HG03025 (cell line): Measurements from ENCODE around the gene RARB.

Source experiments
- ATAC-seq: cut with Tn5 transposase; IDR thresholded peaks from one replicate; pipeline ENCODE4 v1.9.1; 2021; ENCODE audit warnings: mild to moderate bottlenecking, moderate library complexity; ENCODE audit not compliant: unreplicated experiment, low FRiP score

Gene RARB

DNA sequence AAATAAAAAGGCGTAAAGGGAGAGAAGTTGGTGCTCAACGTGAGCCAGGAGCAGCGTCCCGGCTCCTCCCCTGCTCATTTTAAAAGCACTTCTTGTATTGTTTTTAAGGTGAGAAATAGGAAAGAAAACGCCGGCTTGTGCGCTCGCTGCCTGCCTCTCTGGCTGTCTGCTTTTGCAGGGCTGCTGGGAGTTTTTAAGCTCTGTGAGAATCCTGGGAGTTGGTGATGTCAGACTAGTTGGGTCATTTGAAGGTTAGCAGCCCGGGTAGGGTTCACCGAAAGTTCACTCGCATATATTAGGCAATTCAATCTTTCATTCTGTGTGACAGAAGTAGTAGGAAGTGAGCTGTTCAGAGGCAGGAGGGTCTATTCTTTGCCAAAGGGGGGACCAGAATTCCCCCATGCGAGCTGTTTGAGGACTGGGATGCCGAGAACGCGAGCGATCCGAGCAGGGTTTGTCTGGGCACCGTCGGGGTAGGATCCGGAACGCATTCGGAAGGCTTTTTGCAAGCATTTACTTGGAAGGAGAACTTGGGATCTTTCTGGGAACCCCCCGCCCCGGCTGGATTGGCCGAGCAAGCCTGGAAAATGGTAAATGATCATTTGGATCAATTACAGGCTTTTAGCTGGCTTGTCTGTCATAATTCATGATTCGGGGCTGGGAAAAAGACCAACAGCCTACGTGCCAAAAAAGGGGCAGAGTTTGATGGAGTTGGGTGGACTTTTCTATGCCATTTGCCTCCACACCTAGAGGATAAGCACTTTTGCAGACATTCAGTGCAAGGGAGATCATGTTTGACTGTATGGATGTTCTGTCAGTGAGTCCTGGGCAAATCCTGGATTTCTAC is at the start of gene RARB:
Gene RARB, plus strand, starts transcription at position 322 of the 847 bp plus-strand sequence. Its CDS starts 469 bp downstream, at position 791.
- ATAC-seq: no peak

DNA sequence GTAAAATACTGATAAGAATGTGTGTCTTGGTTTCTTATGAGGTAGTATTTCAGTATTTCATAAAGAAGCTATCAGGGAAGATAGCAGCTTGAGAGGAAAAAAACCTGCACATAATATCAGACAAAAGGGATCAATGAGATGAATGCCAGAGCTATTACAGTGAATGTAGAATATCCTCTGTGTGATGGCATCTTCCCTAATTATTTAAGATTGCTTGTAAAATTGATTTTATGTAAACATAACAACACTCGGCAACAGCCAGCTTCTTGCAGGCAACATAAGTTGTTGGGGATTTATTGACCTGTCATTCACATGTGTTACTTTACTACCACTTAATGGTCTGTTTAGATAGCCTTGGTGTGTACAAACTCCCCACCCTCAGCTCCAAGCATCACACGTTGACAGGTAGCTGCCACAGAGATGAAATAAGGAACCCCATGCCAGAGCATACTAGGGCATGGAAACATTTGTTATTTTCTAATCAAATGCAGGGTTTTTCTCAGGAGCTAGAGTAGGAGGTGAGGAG is 49.2 kb upstream of the RARB start:
- no peak for ATAC-seq

DNA sequence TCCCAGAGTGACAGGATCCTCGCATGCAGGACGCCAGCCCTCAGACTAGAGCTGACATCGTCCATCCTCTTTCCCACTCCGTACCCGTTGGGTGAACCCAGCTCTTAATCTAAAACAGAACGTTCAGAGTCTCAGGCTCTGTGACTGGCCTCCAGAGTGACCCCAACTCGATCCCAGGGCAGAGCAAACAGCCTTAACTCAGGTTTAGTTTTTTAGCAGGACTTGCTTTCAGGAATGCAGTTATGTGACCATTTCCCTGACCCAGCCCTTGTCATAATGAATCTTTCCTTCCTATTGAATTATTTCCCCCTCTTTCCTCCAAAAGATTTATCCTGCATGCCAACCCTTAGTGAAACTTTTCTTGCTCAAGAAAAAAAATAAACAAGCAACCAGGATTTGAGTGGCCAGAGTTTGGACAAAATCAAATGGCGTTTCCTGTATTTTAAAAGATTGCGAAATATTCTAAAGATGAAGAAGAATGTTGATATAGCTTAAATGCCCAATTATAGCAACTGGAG is 47.8 kb upstream of the RARB start:
- no peak for ATAC-seq

DNA sequence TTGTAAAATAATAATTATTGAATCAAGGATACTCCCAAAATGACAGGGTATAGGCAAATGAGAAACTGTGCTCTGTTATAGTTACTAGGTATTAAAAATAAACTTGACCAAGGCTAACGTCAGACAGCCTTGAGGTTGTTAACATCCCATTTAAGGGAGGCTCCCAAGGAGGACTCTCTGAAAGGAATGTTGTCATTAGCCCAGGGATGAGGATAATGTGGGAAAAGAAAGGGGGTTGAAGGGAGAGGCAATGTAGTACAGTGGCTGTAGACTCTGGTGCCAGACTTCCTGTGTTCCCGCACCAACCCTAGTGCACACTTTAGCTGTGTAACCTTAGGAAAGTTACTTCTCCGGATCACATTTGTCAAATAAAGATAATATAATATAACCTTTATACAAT is 47.0 kb upstream of the RARB start:
- no peak for ATAC-seq

DNA sequence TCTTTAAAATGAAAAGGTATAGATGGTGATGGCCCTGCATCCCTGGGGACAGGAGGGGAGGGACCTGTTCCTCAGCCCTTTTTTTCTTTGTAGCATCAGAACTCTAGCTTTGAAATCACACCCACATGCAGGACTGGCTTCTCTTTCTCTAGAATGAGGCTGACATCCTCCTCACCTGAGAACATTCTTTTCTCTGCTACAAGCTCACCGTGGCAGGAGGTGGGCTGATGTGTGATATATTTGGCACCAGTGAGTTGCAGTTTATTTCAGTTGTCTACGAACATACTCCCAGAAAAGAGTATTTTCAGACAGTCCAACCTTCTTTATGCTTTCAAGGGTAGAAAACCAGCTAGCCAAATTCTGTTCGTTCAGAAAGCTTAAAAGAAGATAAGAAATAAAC is 43.6 kb upstream of the RARB start:
- ATAC-seq: no peak

DNA sequence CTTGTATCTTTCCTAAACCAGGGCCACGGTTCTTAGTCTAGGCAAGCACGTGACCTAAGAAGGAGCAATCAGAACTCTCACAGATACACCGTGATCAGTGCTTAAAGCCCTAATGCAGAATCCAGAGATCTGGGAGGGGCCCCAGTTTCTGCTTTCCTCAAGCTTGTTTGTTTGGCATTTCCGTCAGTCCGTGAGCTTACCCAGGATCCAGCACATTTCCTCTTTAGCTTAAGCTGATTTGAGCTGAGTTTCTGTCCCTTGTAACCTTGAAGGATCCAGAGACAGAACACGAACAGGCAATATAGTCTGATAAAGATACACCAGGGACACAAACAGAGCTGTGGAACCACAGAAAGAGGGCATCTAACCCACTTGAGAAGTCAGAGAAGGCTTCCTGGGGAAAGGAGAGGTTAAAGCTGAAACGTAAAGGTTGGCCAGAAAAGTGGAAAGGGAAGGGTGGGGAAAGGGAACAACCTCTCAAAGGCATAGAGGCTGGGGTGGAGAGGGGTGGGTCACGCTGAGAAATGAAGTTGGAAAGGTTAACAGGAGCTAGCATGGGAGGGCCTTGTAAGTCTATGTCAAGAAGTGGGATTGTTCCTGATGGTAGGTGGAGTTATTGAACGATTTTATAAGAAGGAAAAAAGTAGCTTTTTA is 42.1 kb upstream of the RARB start:
- ATAC-seq: no peak

DNA sequence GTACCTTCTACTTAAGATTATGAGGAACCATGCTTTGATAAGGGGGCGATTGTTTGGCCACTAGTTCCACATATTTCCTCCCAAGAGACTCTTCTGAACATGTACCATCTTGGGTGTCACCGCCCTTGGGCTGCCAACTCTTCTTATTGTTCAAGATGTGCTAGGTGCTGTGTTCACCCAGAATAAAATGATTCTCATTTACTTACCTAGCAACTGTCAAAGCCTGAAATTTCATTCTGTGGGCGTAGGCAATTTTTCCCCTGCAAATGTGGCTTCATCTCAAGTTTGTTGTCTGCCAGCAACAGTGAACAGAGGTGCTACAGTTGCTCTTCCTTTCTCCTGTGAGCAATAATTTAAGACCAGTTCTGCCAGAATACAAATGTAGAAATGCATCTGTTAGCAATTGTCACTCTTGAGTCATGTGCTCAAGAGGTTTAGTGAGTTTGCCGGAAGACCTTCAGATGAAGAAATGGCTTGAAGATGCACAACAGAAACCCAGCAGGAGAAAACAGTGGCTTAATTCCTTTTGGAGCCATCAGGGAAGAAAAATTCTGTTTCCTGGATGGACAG is 41.3 kb upstream of the RARB start:
- ATAC-seq: no peak

DNA sequence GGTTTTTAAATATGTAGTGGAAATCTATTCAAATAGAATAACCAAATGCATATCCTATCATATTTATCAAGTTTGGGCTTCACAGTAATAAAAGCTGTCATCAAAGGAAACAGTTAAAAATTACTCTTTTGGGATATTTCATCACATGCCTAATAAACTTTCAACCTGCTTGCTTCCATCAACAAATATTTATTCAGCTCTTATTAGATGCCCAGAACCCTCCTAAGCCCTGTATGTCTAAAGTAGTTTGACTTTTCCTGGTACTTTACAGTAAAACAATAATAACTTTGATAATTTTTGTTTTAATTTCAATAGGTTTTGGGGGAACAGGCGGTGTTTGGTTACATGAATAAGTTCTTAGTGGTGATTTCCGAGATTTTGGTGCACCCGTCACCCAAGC is 37.5 kb upstream of the RARB start:
- ATAC-seq: no peak

DNA sequence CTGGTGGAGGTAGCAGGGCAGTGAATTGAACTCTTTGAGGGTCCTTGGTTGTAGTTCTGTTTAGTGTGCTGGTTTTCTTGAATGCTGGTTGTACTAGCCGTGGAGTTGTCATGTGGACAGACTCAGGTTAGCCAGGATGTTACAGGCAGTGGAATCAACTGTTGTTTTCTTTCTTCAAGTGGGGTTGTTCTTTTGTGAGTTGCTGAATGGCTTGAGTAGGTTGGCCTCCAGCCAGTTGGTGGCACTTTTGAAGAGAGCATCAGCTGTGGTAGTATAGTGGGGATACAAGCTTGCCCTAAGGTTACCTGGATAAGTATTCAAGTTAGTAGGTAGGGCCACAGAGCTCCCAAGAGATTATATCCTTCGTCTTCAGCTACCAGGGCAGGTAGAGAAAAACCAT is 31.8 kb upstream of the RARB start:
- no peak for ATAC-seq

DNA sequence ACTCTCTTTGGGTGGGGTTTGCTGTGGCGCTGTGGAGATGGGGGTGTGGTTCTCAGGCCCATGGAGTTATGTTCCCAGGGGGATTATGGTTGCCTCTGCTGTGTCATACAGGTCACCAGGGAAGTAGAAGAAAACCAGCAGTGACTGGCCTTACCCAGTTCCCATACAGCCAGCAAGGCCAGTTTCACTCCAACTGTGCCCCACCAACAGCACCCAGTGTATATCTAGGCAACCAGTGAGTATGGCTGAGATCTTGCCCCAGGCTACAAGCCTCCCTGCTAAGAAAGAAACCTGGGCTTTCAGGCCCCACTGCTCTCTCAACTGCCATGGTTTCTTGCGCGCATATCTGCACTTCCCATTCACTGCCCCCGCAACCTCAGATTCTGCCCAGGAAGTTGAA is 31.4 kb upstream of the RARB start:
- ATAC-seq: no peak

DNA sequence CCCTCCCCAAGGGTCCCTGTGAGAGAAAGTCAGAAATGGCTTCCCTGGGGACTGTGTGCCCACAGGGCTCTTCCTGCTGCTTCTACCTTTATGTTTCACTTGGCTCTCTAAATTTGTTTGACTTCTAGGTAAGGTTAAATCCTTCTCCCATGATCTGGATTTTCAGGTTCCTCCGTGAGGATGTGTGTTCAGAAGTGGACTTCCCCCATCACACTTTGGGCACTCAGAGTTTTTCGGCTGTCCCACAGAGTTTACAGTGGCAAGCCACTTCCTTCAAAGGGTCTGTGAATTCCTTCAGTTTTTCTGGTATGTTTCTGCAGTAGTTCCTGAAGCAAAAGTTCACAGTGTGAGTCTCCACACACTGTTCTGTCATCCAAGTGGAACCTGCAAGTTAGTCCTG is 30.9 kb upstream of the RARB start:
- no peak for ATAC-seq

DNA sequence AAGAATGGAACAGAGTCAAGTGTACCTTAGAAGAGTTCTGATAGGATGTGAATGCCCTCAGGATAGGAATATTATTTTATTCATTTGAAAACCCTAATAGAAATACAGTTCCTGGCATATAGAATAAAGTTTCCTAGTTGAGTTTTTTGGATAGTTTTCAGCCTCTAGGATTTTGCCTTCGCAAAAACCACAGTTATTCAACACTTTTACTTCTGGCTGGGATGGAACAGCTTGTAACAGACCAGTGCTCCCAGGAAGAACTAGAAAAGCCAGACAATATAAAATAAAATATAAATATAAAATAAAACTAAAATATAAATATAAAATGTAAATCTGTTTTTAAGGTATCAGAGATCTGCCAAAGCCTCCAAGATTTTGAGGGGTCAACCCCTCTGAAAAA is 27.5 kb upstream of the RARB start:
- no peak for ATAC-seq

DNA sequence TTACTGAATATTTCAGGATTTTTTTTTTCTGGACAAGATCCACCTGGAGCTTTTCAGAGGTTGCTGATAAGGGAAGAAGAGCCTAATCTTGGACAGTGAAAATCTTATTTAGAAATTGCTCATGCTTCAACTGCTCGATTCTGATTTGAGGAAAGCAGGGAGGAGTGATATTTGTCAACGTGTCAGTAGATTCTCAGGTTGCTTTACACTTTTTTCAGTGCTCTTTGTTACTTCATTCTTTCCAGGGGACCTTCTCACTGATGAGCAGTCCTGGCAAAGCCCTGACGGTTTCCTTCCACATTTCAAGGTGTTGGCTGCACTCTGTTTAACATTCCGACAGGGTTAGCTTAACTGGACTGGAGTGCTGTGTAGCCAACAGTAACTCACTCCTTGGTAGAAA is 24.1 kb upstream of the RARB start:
- ATAC-seq: no peak

DNA sequence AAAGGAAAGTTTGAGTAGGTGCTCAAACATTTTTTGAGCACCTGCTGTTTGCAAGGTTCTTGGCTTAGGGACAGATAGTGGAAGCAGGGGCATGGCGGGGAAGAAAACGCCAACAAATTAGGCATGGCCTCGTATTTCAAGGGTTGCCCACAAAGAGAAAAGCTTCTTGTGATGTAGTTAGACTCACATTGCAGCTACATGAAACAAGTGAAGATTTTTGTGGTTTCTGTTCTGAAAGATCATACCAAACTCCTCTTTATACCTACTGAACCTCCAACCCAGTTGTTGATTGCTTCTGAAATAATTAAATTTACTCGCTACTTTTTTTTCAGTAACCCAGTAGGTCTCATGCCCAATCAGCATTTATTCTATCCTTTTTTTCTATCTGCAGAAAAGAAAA is 23.5 kb upstream of the RARB start:
- ATAC-seq: no peak

DNA sequence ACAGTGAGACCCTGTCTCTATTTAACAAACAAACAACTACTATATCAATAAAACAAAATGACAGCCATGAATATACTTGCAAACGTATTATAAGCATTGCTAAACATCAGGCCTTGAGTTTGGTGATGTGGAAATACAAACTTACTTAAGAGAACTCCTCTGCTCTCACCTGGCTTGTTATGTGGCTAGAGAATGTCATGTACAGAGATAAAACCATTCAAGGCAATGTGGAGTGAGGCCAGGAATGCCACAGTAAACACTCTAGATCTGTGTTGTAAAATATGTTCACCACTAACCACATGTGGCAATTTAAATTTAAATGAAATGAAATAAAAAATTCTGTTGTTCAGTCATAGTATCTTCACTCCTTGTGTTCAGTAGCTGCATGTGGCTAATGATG is 22.7 kb upstream of the RARB start:
- no peak for ATAC-seq

DNA sequence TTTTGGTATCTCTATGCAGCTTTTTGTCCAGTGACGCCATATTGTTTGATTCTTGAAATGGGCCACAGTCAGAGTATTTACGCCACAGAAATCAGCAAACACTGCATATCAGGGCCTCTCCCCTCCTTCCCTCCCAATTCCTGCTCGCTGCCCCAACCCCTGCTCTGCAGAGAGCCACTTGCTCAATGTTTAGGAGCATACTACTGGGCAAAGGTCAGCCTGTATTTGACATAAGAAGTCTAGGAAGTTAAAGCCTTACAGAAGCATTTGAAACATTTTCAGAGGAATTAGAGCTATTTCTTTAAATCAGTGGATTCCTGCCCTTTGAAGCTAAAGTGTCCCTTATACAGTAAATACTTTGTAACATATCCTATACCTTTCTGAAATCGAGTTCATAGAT is 17.4 kb upstream of the RARB start:
- ATAC-seq: no peak

DNA sequence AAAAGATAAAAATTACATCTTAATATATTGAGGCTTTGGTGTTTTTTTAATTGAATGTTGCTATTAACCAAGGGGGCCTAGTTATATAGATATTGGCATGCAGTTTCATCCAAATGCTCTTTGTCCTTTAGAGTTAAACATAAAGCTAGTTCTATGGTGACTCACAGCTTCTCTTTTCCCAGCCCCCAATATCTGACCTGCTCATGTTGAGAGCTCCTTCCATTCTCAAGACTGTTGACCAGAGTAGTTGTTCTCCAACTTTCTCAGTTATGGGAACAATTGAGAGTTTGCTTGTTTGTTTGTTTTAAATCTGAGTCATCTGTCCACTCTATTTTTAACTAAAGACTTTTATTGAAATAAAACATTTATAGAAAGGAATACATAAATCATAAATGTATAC is 15.8 kb upstream of the RARB start:
- no peak for ATAC-seq

DNA sequence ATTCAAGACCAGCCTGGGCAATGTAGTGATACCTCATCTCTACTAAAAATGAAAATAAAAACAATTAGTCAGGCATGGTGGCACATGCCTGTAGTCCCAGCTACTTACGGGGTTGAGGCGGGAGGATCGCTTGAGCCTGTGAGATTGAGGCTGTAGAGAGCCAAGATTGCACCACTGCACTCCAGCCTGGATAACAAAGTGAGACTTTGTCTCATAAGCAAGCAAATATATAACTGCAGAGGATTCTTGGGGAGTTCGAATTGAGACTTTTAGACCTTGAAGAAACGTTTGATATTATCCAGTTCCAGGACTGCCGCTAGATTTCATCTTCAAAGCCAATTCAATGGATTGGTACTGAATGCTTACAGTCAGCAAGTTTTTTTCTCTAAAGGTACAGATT is 11.9 kb upstream of the RARB start:
- no peak for ATAC-seq

DNA sequence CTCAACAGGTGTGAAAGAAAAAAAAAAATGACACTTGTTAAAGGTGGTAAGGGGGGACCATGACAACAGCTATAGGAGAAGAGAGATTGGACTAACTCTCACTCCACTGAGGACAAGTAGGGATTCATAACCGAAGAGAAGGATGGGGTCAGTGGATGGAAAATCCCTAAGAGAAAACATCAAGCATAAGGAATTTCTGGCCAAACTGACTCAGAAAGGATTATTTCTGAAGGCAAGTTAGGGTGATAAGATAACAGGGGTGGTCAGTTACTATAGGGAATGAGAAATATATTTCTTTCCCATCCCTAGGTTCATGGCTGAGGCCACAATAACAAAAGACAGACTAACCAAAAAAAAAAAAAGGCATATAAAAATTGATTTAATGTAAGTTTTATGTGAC is 9.5 kb upstream of the RARB start:
- ATAC-seq: no peak

DNA sequence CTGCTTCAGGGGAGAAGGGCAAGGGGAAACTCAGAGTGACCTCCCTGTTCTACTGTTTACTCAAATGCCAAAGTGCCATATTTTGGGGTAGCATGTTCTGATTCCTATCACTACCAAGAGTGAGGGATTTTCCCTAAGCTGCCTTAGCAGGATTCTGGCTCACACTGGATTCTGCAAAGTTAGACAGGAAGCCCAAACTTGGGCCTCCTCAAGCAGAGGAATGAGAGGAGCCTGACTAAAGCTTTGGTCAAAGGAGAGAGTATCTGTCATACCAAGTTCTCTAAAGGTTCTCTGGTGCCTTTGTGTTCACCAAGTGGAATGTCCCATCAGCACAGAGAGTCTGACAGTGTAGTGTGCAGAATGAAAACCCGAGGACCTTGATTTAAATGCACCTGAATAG is 8.8 kb upstream of the RARB start:
- no peak for ATAC-seq

DNA sequence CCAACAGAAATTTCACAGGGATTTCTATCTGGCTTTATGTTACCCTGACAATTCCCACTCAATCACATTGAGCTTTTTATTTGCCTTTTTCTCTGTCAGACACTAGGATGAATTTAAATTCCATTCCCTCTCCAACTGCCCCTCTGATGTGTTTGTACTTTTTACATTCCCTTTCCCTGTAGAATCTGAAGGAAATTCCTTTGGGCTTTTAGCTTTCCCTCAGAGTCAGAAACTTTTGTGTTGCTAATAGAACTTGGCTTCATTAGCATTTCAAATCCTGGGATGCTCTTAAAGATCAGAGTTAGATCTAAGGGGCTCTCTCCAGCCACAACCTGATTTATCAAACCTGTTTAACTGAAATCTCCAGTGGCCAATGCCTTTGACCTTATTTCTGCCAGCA is 7.9 kb upstream of the RARB start:
- no peak for ATAC-seq
